ENCODE data around the gene KIAA0232.

KIAA0232 gene

DNA sequence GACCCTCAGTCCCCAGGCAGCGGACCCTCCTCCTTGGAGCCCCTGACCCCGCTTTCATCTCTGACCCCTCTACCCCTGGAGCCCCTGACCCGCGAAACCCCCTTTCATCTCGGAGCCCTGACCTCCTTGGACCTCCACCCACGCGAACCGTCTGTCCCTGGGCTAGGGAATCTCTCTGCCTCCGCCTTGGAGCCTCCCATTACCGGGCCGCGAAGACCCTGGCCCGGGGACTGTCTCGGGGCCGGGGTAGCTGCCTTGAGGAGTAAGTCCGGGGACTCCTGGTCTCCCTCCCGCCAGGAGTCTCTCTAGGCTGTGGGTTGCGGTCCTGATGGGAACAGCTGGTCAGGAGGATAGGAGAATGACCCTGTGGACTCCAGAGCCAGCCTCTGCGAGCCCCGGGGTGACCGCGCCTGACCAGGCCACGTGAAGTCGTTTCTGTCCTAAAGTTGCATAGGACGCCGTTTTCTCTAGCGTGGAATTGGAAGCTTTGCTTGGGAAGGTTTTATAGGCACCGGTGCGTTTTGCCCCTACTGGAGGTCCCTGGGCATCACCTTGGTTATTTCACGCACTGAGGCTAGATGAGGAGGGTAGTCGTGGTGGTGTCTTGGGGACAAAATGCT is 127.9 kb downstream of the KIAA0232 start:
- no peak for TF ChIP-seq CTCF (IDR thresholded peaks at IDR 0.05)

GRCh38 chr4:6910960-6911874 is 128.7 kb downstream of the KIAA0232 start:
- TF ChIP-seq CTCF (IDR thresholded peaks at IDR 0.05) = no peak

GRCh38 chr4:6912441-6912840 is 129.9 kb downstream of the KIAA0232 start:
- no peak for TF ChIP-seq CTCF (IDR thresholded peaks at IDR 0.05)

DNA sequence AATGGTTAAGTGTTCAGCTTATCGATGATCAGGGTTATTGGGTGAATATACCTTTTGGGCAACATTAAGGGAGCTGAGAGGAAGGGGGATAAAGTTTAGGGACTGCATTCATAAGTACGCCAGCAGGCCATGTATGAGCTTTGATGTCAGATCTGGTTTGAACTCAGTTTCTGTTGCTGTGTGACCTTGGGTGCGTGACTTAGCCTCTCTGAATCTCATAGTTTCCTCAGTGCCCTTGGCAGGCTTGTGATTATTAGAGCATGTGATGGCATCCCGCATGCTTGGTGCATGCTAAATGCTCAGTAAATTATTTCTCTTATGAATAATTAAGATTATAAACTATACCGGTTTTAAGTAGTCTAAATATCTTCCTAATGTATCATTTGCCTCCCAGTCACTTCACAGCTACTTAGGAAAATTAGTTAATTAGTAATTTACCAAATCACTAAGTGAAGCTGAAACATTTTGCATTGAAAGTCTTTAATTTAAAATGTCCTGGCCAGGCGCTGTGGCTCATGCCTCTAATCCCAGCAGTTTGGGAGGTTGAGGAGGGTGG is 130.9 kb downstream of the KIAA0232 start:
- TF ChIP-seq CTCF (IDR thresholded peaks at IDR 0.05) = no peak

GRCh38 chr4:6914448-6914847 is 131.9 kb downstream of the KIAA0232 start:
- TF ChIP-seq CTCF (IDR thresholded peaks at IDR 0.05) = no peak

- no peak for TF ChIP-seq CTCF (IDR thresholded peaks at IDR 0.05)
Measured at GRCh38 chr4:6915041-6916005, 132.8 kb downstream of the KIAA0232 start.

DNA sequence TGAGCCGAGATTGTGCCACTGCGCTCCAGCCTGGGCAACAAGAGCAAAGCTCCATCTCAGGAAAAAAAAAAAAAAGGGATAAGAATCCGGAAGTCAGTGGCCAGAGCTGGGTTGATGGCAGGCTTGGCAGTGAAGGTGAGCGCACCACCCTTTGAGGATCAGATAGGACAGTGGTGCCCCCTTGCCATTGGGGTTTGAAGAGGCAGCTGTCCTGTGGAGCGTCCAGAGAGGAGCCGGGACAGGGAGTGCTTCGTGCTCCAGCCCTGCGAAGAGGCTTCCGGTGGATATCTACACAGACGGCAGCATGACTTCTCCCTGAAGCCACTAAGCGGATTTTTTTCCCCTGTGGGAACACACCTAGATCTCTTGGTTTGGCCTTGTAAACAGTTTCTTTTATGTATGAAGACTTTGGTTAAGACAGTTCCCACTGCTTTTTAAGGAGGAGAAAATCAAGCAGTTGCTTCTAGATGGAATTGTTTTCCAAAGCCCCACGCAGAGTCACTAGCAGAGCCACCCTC is 133.6 kb downstream of the KIAA0232 start:
- TF ChIP-seq CTCF (IDR thresholded peaks at IDR 0.05) = no peak

All from LNCAP (cell line).